Osteocyte (in vitro differentiated cells): ENCODE results near the gene KRTAP10-6. TPM values are rescaled to one million over a fixed set of nuclear protein-coding genes. Genes with fewer than 3 reads are reported as not detected.

Experiments
- DNase-seq: peaks from one replicate; pipeline ENCODE4 v3.0.0; 2021; ENCODE audit warnings: mixed read lengths; ENCODE audit not compliant: unreplicated experiment; ENCODE audit errors: extremely low spot score
- H3K27ac Mint-ChIP-seq: one replicate; pipeline ENCODE4 v1.8.0; 2021; ENCODE audit warnings: mild to moderate bottlenecking, mixed read lengths; ENCODE audit not compliant: unreplicated experiment
- H3K27me3 Mint-ChIP-seq: one replicate; pipeline ENCODE4 v1.8.0; 2021; ENCODE audit warnings: mixed read lengths; ENCODE audit not compliant: unreplicated experiment
- H3K36me3 Mint-ChIP-seq: one replicate; pipeline ENCODE4 v1.8.0; 2021; ENCODE audit warnings: mixed read lengths; ENCODE audit not compliant: unreplicated experiment
- H3K4me1 Mint-ChIP-seq: one replicate; pipeline ENCODE4 v1.8.0; 2021; ENCODE audit warnings: mixed read lengths; ENCODE audit not compliant: unreplicated experiment
- H3K4me3 Mint-ChIP-seq: one replicate; pipeline ENCODE4 v1.8.0; 2021; ENCODE audit warnings: mild to moderate bottlenecking, moderate library complexity, mixed read lengths; ENCODE audit not compliant: unreplicated experiment
- H3K9me3 Mint-ChIP-seq: one replicate; pipeline ENCODE4 v1.8.0; 2021; ENCODE audit warnings: mixed read lengths; ENCODE audit not compliant: unreplicated experiment
- CTCF ChIP-seq: fragments of 200-600 bp; sonication (generic); IDR thresholded peaks from 2 replicates; pipeline ENCODE4 v1.5.0; 2021; ENCODE audit warnings: antibody characterized with exemption, mild to moderate bottlenecking, moderate library complexity
- total RNA-seq: library from RNA; stranded (reverse); gene quantifications from 2 replicates; pipeline ENCODE4 v1.2.1, GENCODE V29; 2021

The KRTAP10-6 gene
- total RNA-seq, 1 donor from 2014 or later = not detected

GRCh38 chr21:44548381-44548780, 43.9 kb downstream of the KRTAP10-6 start:
- no peak for DNase-seq
- TF ChIP-seq CTCF = no peak
- peaks cover 3% of the 10 kb centered on the region for H3K4me1 Mint-ChIP-seq
- H3K9me3 Mint-ChIP-seq = peaks cover 16% of the 10 kb centered on the region
- H3K36me3 Mint-ChIP-seq = peaks cover 5% of the 10 kb centered on the region
- H3K4me3 Mint-ChIP-seq = no peak overlapping the region
- H3K27ac Mint-ChIP-seq = no peak overlapping the region
- H3K27me3 Mint-ChIP-seq = peaks cover 29% of the 10 kb centered on the region

GRCh38 chr21:44547656-44548331, 44.5 kb downstream of the KRTAP10-6 start:
- Mint-ChIP-seq H3K9me3 (peaks cover 16% of the 10 kb centered on the region), H3K27ac (no peak overlapping the region), H3K4me1 (peaks cover 3% of the 10 kb centered on the region), H3K36me3 (peaks cover 5% of the 10 kb centered on the region), H3K4me3 (no peak overlapping the region), H3K27me3 (peaks cover 23% of the 10 kb centered on the region)
- DNase-seq = no peak
- TF ChIP-seq CTCF = no peak

- Mint-ChIP-seq H3K4me1 (peaks cover 3% of the 10 kb centered on the region), H3K4me3 (no peak overlapping the region), H3K36me3 (peaks cover 5% of the 10 kb centered on the region), H3K9me3 (peaks cover 16% of the 10 kb centered on the region), H3K27me3 (peaks cover 18% of the 10 kb centered on the region), H3K27ac (no peak overlapping the region)
- TF ChIP-seq CTCF = no peak
- DNase-seq = no peak
Observed at GRCh38 chr21:44544566-44544965, 47.7 kb downstream of the KRTAP10-6 start.

- peaks cover 5% of the 10 kb centered on the region for H3K36me3 Mint-ChIP-seq
- DNase-seq = no peak
- no peak overlapping the region for H3K4me3 Mint-ChIP-seq
- H3K27ac Mint-ChIP-seq = no peak overlapping the region
- no peaks in the 10 kb centered on the region for H3K4me1 Mint-ChIP-seq
- TF ChIP-seq CTCF = no peak
- H3K27me3 Mint-ChIP-seq = peaks cover 8% of the 10 kb centered on the region
- H3K9me3 Mint-ChIP-seq = peaks cover 16% of the 10 kb centered on the region
Observed at GRCh38 chr21:44542716-44543115, 49.6 kb downstream of the KRTAP10-6 start.

Other genes with a start within 250 kb of the KRTAP10-6 start
- not detected in 2 replicates for gene TRPM2, start 238.9 kb downstream of the KRTAP10-6 start, total RNA-seq
- gene LRRC3, start 137.0 kb downstream of the KRTAP10-6 start, total RNA-seq = 4.0 and 4.2 TPM in 2 replicates
- gene KRTAP10-1, start 52.3 kb downstream of the KRTAP10-6 start, total RNA-seq = not detected in 2 replicates
- not detected in 2 replicates for gene KRTAP10-2, start 41.0 kb downstream of the KRTAP10-6 start, total RNA-seq
- gene KRTAP10-3, start 33.7 kb downstream of the KRTAP10-6 start, total RNA-seq = not detected in 2 replicates
- not detected in 2 replicates for gene KRTAP10-4, start 18.8 kb downstream of the KRTAP10-6 start, total RNA-seq
- gene KRTAP10-5, start 11.9 kb downstream of the KRTAP10-6 start, total RNA-seq = not detected in 2 replicates
- not detected in 2 replicates for gene KRTAP10-7, start 8.1 kb upstream of the KRTAP10-6 start, total RNA-seq
- gene KRTAP10-8, start 19.6 kb upstream of the KRTAP10-6 start, total RNA-seq = not detected in 2 replicates
- not detected in 2 replicates for gene KRTAP10-9, start 34.6 kb upstream of the KRTAP10-6 start, total RNA-seq
- gene KRTAP10-10, start 44.9 kb upstream of the KRTAP10-6 start, total RNA-seq = not detected in 2 replicates
- gene KRTAP10-11, start 53.9 kb upstream of the KRTAP10-6 start, total RNA-seq = not detected in 2 replicates
- not detected in 2 replicates for gene KRTAP12-4, start 62.2 kb upstream of the KRTAP10-6 start, total RNA-seq
- not detected in 2 replicates for gene KRTAP12-3, start 65.4 kb upstream of the KRTAP10-6 start, total RNA-seq
- gene KRTAP12-2, start 74.4 kb upstream of the KRTAP10-6 start, total RNA-seq = not detected in 2 replicates
- gene KRTAP12-1, start 89.7 kb upstream of the KRTAP10-6 start, total RNA-seq = not detected in 2 replicates
- gene KRTAP10-12, start 104.7 kb upstream of the KRTAP10-6 start, total RNA-seq = not detected in 2 replicates
- gene TSPEAR, start 119.1 kb upstream of the KRTAP10-6 start, total RNA-seq = not detected in 2 replicates
- gene UBE2G2, start 209.3 kb upstream of the KRTAP10-6 start, total RNA-seq = 74.7 and 78.7 TPM in 2 replicates
- 69.6 and 74.9 TPM in 2 replicates for gene SUMO3, start 225.6 kb upstream of the KRTAP10-6 start, total RNA-seq